A673 (cell line): ENCODE data around the gene GPHN. TPM values are rescaled to one million over a fixed set of nuclear protein-coding genes. Genes with fewer than 3 reads are reported as not detected.

Experiments used
- BruUV-seq: library from RNA; stranded (reverse); fragments of 400-500 nt; replicated peaks from 2 replicates; lab custom pipeline; 2021; lab: Mats Ljungman, UMichigan
- CTCF ChIA-PET: fragments of 300-600 bp; sonication (Branson Sonifier 250); formaldehyde crosslinking; loops from one replicate; lab custom pipeline; 2022; ENCODE audit warnings: antibody characterized with exemption; lab: Charles Lee
- POLR2A ChIA-PET: fragments of 300-600 bp; sonication (Branson Sonifier 250); formaldehyde crosslinking; loops from one replicate; lab custom pipeline; 2022; ENCODE audit warnings: antibody characterized with exemption; ENCODE audit not compliant: low non-redundant PET; lab: Charles Lee
- DNase-seq: peaks from one replicate; pipeline ENCODE4 v3.0.0-alpha.2; 2015; ENCODE audit warnings: low spot score
- H3K27ac ChIP-seq: fragments of 200-600 bp; sonication (generic); 2 replicates; pipeline ENCODE4 v1.5.1; 2016; ENCODE audit warnings: mixed run types, low read depth, mild to moderate bottlenecking, mixed read lengths, antibody characterized with exemption, low read length; ENCODE audit not compliant: poor library complexity, severe bottlenecking
- H3K27me3 ChIP-seq: fragments of 200-600 bp; sonication (generic); replicated peaks from 2 replicates; pipeline ENCODE4 v1.6.1; 2017; ENCODE audit warnings: mixed run types, low read depth, mild to moderate bottlenecking, mixed read lengths, antibody characterized with exemption, low read length; ENCODE audit not compliant: insufficient read depth, poor library complexity
- H3K36me3 ChIP-seq: fragments of 200-600 bp; sonication (generic); 2 replicates; pipeline ENCODE4 v1.6.1; 2016; ENCODE audit warnings: mixed run types, mild to moderate bottlenecking, mixed read lengths, antibody characterized with exemption, low read length; ENCODE audit not compliant: insufficient read depth, poor library complexity, severe bottlenecking
- H3K4me1 ChIP-seq: fragments of 200-600 bp; sonication (generic); 2 replicates; pipeline ENCODE4 v1.6.1; 2017; ENCODE audit warnings: mixed run types, mild to moderate bottlenecking, mixed read lengths, antibody characterized with exemption, low read length; ENCODE audit not compliant: insufficient read depth, poor library complexity, severe bottlenecking
- H3K4me3 ChIP-seq: fragments of 200-600 bp; sonication (generic); 2 replicates; pipeline ENCODE4 v1.5.1; 2016; ENCODE audit warnings: low read depth, mixed run types, mild to moderate bottlenecking, mixed read lengths, low read length; ENCODE audit not compliant: poor library complexity, severe bottlenecking
- H3K9me3 ChIP-seq: fragments of 200-600 bp; sonication (generic); 2 replicates; pipeline ENCODE4 v1.6.1; 2016; ENCODE audit warnings: mixed run types, low read depth, mild to moderate bottlenecking, mixed read lengths, antibody characterized with exemption, low read length; ENCODE audit not compliant: poor library complexity, severe bottlenecking
- EZH2 ChIP-seq: fragments of 200-600 bp; sonication (generic); IDR thresholded peaks from 2 replicates; pipeline ENCODE4 v1.6.1; 2017; ENCODE audit warnings: borderline replicate concordance, low read depth, mild to moderate bottlenecking, mixed read lengths, antibody characterized with exemption, low read length; ENCODE audit not compliant: poor library complexity, severe bottlenecking
- intact Hi-C: fragments of 100-400 bp; cut with micrococcal nuclease; formaldehyde crosslinking; loops from one replicate; pipeline ENCODE4 v1.10.0; 2022; ENCODE audit not compliant: unreplicated experiment
- total RNA-seq: library from RNA; stranded (reverse); gene quantifications from 2 replicates; pipeline ENCODE4 v1.2.3, GENCODE V29; 2021
- TF ChIP-seq, protein P1 (sequence below): fragments of 300-800, 200-600 bp; sonication (generic); conservative IDR thresholded peaks from 2 replicates; pipeline ENCODE4 v1.5.1; 2017; ENCODE audit warnings: low read depth, mild to moderate bottlenecking, antibody characterized with exemption, low read length, moderate library complexity, mixed read lengths

The GPHN gene
- total RNA-seq, 1 experiment from 2014 or later = 30.3 TPM

DNA sequence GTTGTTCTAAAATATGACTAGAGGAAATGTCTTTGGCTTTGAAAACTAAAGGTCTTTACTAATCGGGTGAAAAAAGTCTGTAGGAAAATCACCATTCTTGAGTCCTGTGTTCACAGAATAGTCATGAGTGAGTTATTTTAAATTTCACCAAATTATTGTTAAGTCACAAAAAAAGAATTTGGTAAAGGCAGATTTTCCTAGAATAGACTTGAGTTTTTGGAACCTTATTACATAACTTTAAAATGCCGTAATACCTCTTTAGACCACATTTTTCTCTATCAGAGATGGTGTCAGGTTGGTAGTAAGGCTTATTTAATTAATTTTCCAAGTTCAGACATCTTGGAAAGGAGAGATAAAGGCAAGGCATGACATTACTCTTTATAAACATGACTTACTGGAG is 496.6 kb downstream of the GPHN start:
- Histone ChIP-seq H3K4me1 (no peaks in the 10 kb centered on the region), H3K27me3 (no peaks in the 10 kb centered on the region), H3K36me3 (no peaks in the 10 kb centered on the region), H3K27ac (no peak overlapping the region), H3K4me3 (no peak overlapping the region), H3K9me3 (no peaks in the 10 kb centered on the region)
- TF ChIP-seq EZH2 = no peak
- TF ChIP-seq, protein P1, sequence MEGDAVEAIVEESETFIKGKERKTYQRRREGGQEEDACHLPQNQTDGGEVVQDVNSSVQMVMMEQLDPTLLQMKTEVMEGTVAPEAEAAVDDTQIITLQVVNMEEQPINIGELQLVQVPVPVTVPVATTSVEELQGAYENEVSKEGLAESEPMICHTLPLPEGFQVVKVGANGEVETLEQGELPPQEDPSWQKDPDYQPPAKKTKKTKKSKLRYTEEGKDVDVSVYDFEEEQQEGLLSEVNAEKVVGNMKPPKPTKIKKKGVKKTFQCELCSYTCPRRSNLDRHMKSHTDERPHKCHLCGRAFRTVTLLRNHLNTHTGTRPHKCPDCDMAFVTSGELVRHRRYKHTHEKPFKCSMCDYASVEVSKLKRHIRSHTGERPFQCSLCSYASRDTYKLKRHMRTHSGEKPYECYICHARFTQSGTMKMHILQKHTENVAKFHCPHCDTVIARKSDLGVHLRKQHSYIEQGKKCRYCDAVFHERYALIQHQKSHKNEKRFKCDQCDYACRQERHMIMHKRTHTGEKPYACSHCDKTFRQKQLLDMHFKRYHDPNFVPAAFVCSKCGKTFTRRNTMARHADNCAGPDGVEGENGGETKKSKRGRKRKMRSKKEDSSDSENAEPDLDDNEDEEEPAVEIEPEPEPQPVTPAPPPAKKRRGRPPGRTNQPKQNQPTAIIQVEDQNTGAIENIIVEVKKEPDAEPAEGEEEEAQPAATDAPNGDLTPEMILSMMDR = no peak
- DNase-seq = no peak
- BruUV-seq = no TSS peak
- ChIA-PET CTCF (no interaction called here), POLR2A (no interaction called here)
- intact Hi-C loops = no loop called here

DNA sequence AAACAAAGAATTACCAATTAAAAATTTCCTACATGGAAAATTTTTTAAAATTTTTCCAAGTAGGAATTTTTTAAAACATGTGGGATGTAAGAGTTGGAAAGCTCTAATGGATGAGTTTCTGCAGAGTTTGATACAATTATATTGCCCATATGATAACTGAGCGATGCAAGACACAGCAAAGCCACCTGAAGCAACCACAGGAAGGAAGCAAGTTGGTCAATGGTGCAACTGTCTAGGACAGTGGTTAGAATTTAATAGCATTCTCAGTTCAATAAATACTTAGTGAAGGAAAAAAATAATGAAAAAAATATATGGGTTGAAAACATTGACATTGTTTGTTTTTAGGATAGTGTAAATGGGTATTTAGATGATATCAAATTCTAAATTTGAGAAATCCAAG is 502.7 kb downstream of the GPHN start:
- ChIA-PET CTCF (no interaction called here), POLR2A (no interaction called here)
- BruUV-seq = no TSS peak
- Histone ChIP-seq H3K36me3 (no peaks in the 10 kb centered on the region), H3K4me1 (no peaks in the 10 kb centered on the region), H3K4me3 (no peak overlapping the region), H3K27me3 (no peaks in the 10 kb centered on the region), H3K9me3 (no peaks in the 10 kb centered on the region), H3K27ac (no peak overlapping the region)
- intact Hi-C loops = no loop called here
- TF ChIP-seq EZH2 = no peak
- TF ChIP-seq, protein P1 = no peak
- no peak for DNase-seq

DNA sequence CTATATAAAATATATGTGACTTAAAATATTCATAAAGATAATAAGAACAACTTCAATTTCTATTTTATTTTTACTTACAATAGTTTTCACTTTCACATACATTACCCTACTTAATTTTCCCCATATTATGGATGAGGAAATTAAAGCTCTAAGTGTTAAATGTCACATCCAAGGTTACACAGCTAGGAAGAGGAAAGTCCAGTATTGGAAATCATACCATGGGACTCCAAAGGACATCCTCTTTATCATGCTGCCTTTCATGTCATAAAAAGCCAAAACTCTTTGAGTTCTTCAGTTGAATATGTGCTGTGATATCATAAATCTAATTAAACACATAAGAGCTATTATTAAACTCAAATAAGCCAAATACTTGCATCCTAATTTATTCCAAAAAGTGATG is 508.9 kb downstream of the GPHN start:
- no peak for DNase-seq
- BruUV-seq = no TSS peak
- Histone ChIP-seq H3K27ac (no peak overlapping the region), H3K36me3 (no peaks in the 10 kb centered on the region), H3K9me3 (no peaks in the 10 kb centered on the region), H3K27me3 (no peaks in the 10 kb centered on the region), H3K4me1 (no peaks in the 10 kb centered on the region), H3K4me3 (no peak overlapping the region)
- CTCF ChIA-PET = no interaction called here
- POLR2A ChIA-PET = no interaction called here
- intact Hi-C loops = no loop called here
- no peak for TF ChIP-seq EZH2
- TF ChIP-seq, protein P1 = no peak
